D721Med (cell line): Measurements from ENCODE around the gene DPP6.

Source experiments
- DNase-seq: peaks from one replicate; pipeline ENCODE4 v3.0.0; 2011; ENCODE audit warnings: low spot score; ENCODE audit not compliant: insufficient read length
- FAIRE-seq: peaks from 2 replicates; lab custom pipeline; 2011; peaks lifted over from hg19 to GRCh38; lab: Jason Lieb, UNC
- CTCF ChIP-seq: IDR thresholded peaks from 2 replicates; pipeline ENCODE4 v1.5.1; 2012; ENCODE audit warnings: mild to moderate bottlenecking, control low read depth; ENCODE audit not compliant: insufficient read depth; ENCODE audit errors: missing control alignments

DPP6 gene

DNA sequence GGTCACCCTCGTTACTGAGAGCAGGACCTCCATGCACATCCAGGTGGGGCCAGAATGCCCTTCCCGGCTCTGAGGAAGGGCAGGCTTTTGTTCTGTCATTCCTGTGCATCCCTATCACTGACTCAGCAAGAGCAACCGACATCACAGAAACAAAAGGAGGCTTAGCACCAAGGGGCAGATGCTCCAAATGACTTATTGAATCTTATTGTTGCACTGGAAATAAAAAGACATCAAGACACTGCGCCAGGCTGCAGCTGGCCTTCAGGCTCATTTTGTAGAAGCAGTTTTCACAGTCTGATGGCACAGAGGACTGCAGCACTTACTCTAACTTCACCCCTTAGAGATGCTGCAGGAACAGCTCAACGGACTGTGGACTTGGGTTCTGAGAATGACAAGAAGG lies 824.3 kb downstream of the DPP6 start:
- FAIRE-seq: no peak
- DNase-seq: no peak
- no peak for TF ChIP-seq CTCF

DNA sequence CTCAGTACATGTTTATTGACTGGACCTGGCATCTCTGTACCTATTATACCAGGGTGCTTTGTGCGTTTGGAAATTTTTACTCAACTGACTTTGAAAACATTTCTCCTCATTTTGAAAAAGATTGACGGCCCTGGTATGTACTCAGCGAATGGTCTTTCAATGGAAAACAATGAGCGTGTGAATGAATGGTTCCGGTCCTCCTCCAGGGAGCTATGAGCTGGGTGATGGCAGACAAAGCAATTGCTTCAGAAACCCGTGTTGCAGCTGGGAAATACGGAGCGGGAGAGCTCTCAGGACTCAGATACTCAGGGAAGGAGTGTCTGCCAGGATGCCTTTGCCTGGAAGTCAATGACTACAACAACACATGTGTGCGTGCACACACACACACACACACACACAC lies 824.8 kb downstream of the DPP6 start:
- DNase-seq: no peak
- no peak for TF ChIP-seq CTCF
- FAIRE-seq: no peak

DNA sequence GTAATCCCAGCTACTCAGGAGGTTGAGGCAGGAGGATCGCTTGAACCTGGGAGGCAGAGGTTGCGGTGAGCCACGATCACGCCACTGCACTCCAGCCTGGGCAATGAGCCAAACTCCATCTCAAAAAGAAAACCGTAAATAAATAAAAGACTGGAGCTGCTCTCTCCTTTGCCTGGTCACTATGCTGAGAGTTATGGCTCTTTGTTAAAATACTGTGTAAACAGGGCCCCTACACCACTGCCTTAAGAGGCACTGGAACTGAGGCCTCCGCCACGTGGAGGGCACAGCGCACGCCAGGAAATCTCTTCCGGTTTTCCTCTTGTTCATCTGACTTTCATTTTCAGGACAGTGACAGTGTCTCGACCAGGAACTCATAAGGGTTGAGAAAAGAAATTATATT lies 827.4 kb downstream of the DPP6 start:
- DNase-seq (no peak), FAIRE-seq (no peak)
- no peak for TF ChIP-seq CTCF

DNA sequence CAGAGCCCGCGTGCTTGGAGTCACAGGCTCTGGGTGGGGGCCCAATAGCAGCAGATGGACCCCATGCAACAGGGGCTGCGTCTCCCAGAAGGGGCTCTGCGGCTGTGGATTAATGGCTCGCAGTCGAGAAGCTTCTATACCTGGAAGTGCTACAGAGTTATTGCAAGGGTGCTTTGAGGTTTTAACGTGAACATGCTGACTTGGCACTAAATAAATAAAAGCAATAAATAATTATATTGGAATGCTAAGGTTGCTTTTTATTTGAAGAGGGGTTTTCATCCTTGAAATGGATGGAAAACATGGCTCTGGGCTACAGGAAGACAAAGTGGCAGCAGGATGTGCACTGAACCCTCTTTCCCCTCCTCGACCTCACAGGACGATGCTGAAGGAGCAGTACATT lies 828.3 kb downstream of the DPP6 start:
- no peak for TF ChIP-seq CTCF
- no peak for FAIRE-seq
- DNase-seq: no peak

GRCh38 chr7:154881026-154881425 lies 828.8 kb downstream of the DPP6 start:
- no peak for FAIRE-seq
- no peak for DNase-seq
- TF ChIP-seq CTCF: no peak

DNA sequence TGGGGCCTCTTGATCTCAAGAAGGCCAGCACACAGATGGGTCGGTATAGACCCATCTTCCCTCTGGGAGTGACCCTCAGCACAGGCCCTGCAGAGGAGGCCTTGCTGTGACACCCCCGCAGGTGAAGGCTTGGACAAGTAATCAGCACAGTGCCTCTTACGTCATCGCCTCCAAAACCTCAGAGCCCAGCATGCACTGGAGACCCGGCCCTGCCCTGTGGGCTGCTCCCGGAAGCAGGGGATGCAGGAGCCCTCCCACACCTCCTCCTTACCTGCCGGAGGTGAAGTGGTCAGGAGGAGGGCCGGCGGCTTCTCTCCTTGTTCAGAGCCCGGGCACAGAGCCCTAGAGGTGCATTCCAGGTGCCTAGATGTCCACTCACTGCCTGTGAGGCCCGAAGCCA lies 829.3 kb downstream of the DPP6 start:
- no peak for FAIRE-seq

DNA sequence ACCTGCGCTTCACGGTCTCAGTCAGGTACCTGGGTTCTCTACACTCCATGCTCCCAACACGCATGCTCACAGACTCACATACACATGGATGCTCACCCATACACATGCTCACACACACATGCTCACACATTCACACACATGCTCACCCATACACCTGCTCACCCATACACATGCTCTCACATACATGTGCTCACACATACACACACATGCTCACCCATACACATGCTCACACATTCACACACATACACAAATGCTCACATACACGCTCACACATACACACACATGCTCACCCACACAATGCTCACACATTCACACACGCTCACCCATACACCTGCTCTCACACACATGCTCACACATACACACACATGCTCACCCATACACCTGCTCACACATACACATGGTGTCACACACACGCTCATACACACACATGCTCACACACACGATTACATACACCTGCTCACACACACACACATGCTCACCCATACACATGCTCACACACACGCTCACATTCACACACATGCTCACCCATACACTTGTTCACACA lies 830.8 kb downstream of the DPP6 start:
- FAIRE-seq: no peak
- DNase-seq: no peak
- no peak for TF ChIP-seq CTCF

More for the DNA sequence above, 829.3 kb downstream of the DPP6 start:
- no peak for DNase-seq
- no peak for TF ChIP-seq CTCF
